ENCODE results near the gene ADGRG1. TPM values are rescaled to one million over a fixed set of nuclear protein-coding genes. Genes with fewer than 3 reads are reported as not detected.
A peak's percentile ranks its signal among the peaks of the same experiment; 100 is the strongest.
"Not testable (repeated sequence)": the region's sequence is repeated elsewhere in the genome, so short reads cannot be mapped to it uniquely, and the experiment has no call there.

ADGRG1 gene
- total RNA-seq, 3 donors from 2014 or later: 3.6 to 11.9 (median 6.7) TPM

DNA sequence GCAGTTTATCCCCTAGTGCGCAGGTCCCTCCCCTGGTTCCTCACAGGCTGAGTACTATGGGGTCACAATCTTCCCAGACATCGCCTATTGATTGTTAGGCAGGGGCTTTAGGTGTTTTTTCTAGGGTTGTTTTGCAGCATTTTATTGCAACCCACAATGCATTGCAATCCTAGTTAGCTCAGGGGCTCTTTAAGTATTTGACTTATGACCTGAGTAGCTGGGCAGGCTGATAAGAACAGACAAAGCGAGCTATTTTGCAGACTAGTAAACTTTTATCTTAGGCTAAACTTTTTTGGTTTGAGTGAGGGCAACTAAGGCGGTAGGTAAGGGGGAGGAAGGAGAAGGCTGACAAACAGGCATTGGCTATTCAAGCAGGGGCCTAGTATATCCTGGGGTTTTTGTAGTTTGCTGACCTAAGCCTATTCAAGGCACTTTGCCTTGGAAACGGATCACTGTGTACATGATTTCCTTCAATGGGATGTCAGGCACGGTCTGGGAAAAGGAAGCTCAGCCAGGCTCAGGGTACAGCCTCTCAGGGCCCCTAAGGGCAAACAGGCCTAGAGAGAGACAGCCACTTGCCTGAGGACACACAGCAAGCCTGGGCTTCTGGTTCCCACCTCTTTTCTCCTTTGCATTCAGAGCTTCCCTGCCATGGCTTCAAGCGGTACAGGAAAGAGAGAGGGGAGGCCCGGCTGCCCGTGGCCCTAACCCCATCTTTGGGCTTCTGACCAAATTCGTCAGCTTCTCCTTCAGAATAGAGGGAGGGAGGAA lies 72.5 kb downstream of the ADGRG1 start:
- Mint-ChIP-seq H3K9me3 (no peaks in the 10 kb centered on the region), H3K4me1 (ENCODE audit: low read depth) (no peaks in the 10 kb centered on the region), H3K36me3 (ENCODE audit: insufficient read depth) (no peaks in the 10 kb centered on the region), H3K27me3 (ENCODE audit: low read depth) (no peaks in the 10 kb centered on the region), H3K4me3 (no peak overlapping the region)
- ATAC-seq (no peak), DNase-seq (no peak)

GRCh38 chr16:57701759-57702371 lies 73.4 kb downstream of the ADGRG1 start:
- ATAC-seq: no peak
- Mint-ChIP-seq H3K4me1 (ENCODE audit: low read depth) (no peaks in the 10 kb centered on the region), H3K4me3 (no peak overlapping the region), H3K9me3 (no peaks in the 10 kb centered on the region), H3K36me3 (ENCODE audit: insufficient read depth) (no peaks in the 10 kb centered on the region), H3K27me3 (ENCODE audit: low read depth) (no peaks in the 10 kb centered on the region)
- DNase-seq: no peak

DNA sequence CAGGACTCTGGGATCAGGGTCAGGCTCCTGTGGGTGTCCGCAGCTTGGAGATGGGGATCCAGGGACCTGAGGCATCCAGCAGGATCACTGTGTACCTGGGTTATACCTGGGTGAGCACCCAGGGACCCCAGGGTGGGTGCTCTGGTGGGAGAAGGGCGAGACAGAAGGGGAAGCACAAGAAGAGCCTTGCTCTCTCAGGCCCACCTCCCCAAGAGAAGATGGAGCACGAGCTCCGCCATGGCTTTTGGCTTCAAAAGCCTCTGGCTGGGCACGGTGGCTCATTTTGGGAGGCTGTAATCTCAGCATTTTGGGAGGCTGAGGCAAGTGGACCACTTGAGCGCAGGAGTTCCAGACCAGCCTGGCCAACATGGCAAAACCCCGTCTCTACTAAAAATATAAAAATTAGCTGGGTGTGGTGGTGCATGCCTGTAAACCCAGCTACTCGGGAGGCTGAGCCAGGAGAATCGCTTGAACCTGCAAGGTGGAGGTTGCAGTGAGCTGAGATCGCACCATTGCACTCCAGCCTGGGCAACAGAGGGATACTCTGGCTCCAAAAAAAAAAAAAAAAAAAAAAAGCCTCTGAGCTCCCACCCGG lies 75.1 kb downstream of the ADGRG1 start:
- H3K4me1 Mint-ChIP-seq (ENCODE audit: low read depth): no peaks in the 10 kb centered on the region

DNA sequence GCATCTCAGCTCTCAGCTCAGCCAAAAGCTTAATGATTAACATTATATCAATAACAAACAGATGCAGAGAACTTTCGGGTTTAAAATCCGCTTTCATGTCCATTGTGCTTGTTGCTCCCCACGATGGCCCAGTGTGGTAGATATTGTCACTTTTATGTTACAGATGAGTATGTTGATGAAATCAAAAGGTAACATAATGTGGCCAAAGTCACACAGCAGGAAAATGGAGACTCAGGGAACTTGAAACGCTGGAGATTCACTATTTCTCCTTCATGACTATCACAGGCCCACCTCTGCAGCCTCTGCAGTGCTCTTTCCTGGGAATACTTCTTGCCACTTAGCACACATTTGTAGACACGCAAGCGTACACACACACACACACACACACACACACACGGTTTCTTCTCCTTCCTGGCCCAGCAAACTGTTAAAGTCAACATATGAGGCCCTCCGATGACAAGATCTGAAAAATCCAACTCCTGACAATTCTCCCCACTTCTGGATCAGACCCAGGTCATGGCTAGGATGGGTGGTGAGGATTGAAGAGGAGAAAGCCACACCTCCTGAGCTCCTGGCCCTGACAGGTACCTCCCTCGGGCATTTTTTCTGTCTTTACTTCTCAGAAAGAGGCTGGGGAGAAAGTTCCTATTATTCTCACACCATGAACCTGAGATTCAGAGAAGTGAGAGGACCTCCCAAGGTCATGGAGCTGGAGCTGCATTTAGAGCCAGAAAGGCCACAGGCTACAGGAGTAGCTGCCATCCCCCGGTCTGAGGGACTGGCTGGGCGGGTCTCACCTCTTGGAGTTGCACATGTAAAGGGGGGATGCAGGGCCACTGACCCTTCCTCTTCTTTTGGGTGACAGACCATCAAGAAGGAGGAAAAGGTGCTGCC lies 75.8 kb downstream of the ADGRG1 start:
- ATAC-seq: no peak
- H3K9me3 Mint-ChIP-seq: no peaks in the 10 kb centered on the region
- no peaks in the 10 kb centered on the region for H3K4me1 Mint-ChIP-seq (ENCODE audit: low read depth)
- peaks cover 4% of the 10 kb centered on the region for H3K27me3 Mint-ChIP-seq (ENCODE audit: low read depth)
- no peaks in the 10 kb centered on the region for H3K36me3 Mint-ChIP-seq (ENCODE audit: insufficient read depth)
- DNase-seq: no peak
- no peak overlapping the region for H3K4me3 Mint-ChIP-seq

More for the DNA sequence above, 75.1 kb downstream of the ADGRG1 start:
- H3K36me3 Mint-ChIP-seq (ENCODE audit: insufficient read depth): no peaks in the 10 kb centered on the region
- H3K27me3 Mint-ChIP-seq (ENCODE audit: low read depth): peaks cover 4% of the 10 kb centered on the region
- DNase-seq: no peak
- no peak overlapping the region for H3K4me3 Mint-ChIP-seq
- H3K9me3 Mint-ChIP-seq: no peaks in the 10 kb centered on the region
- no peak for ATAC-seq

- Mint-ChIP-seq H3K27me3 (ENCODE audit: low read depth) (peaks cover 4% of the 10 kb centered on the region), H3K4me3 (no peak overlapping the region), H3K4me1 (ENCODE audit: low read depth) (no peaks in the 10 kb centered on the region), H3K9me3 (no peaks in the 10 kb centered on the region), H3K36me3 (ENCODE audit: insufficient read depth) (no peaks in the 10 kb centered on the region)
- ATAC-seq: no peak
- no peak for DNase-seq
Measured at GRCh38 chr16:57704905-57705852, 76.7 kb downstream of the ADGRG1 start.

DNA sequence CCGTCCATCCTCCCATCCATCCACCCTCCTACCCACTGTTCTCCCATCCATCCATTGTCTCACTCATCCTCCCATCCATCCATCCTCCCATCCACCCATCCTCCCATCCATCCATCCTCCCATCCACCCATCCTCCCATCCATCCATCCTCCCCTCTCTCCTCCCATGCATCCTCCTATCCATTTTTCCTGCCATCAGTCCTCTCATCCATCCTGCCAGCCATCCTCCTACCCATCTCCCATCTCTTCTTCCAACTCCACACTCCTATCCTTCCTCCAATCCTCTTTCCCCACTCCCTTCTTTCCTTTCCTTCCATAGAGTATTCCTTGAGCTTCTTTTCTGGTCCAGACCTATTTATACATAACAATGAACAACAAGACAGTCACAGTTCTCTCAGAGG lies 78.3 kb downstream of the ADGRG1 start:
- no peak for ATAC-seq
- no peaks in the 10 kb centered on the region for H3K4me1 Mint-ChIP-seq (ENCODE audit: low read depth)
- no peak overlapping the region for H3K4me3 Mint-ChIP-seq
- H3K27me3 Mint-ChIP-seq (ENCODE audit: low read depth): peaks cover 4% of the 10 kb centered on the region
- no peaks in the 10 kb centered on the region for H3K9me3 Mint-ChIP-seq
- DNase-seq: no peak
- H3K36me3 Mint-ChIP-seq (ENCODE audit: insufficient read depth): no peaks in the 10 kb centered on the region

DNA sequence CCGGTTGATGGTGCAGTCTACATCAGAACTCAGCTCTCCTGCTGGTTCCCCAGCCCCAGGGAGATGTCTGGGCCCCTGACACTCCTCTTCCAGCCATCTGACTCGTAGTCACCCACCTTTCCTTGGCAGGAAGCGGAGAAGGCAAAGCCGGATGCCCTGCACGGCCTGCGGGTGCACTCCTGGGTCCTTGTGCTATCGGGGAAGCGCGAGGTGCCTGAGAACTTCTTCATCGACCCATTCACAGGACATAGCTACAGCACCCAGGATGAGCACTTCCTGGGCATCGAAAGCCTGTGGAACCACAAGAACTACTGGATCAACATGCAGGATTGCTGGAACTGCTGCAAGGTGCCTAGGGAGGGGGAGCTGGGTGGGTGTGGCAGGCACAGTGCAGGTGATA lies 78.9 kb downstream of the ADGRG1 start:
- DNase-seq: no peak
- H3K4me1 Mint-ChIP-seq (ENCODE audit: low read depth): no peaks in the 10 kb centered on the region
- H3K36me3 Mint-ChIP-seq (ENCODE audit: insufficient read depth): no peaks in the 10 kb centered on the region
- no peak overlapping the region for H3K4me3 Mint-ChIP-seq
- H3K27me3 Mint-ChIP-seq (ENCODE audit: low read depth): peaks cover 4% of the 10 kb centered on the region
- ATAC-seq: no peak
- H3K9me3 Mint-ChIP-seq: no peaks in the 10 kb centered on the region

- H3K27me3 Mint-ChIP-seq (ENCODE audit: low read depth): peaks cover 11% of the 10 kb centered on the region
- H3K4me3 Mint-ChIP-seq: no peak overlapping the region
- H3K9me3 Mint-ChIP-seq: no peaks in the 10 kb centered on the region
- DNase-seq (no peak), ATAC-seq (peak in 1 of 2 donors; percentile 21)
- H3K36me3 Mint-ChIP-seq (ENCODE audit: insufficient read depth): no peaks in the 10 kb centered on the region
- no peaks in the 10 kb centered on the region for H3K4me1 Mint-ChIP-seq (ENCODE audit: low read depth)
Measured at GRCh38 chr16:57708168-57708567, 79.7 kb downstream of the ADGRG1 start.

DNA sequence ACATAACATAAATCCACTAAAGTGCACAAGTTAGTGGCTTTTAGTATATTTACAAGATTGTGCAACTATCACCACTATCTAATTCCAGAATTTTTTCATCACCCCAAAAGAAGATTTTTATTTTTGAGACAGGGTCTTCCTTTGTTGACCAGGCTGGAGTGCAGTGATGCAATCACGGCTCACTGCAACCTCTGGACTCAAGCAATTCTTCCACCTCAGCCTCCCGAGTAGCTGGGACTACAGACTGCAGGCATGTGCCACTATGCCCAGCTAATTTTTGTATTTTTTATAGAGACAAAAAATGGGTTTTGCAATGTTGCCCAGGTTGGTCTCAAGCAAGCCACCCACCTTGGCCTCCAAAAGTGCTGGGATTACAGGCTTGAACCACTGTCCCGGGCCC lies 81.2 kb downstream of the ADGRG1 start:
- DNase-seq (no peak), ATAC-seq (no peak)
- Mint-ChIP-seq H3K4me3 (no peak overlapping the region), H3K36me3 (ENCODE audit: insufficient read depth) (no peaks in the 10 kb centered on the region), H3K9me3 (no peaks in the 10 kb centered on the region), H3K4me1 (ENCODE audit: low read depth) (no peaks in the 10 kb centered on the region), H3K27me3 (ENCODE audit: low read depth) (peaks cover 16% of the 10 kb centered on the region)

GRCh38 chr16:57711346-57711745 lies 82.9 kb downstream of the ADGRG1 start:
- no peaks in the 10 kb centered on the region for H3K9me3 Mint-ChIP-seq
- no peaks in the 10 kb centered on the region for H3K36me3 Mint-ChIP-seq (ENCODE audit: insufficient read depth)
- ATAC-seq: no peak
- no peak for DNase-seq
- no peaks in the 10 kb centered on the region for H3K4me1 Mint-ChIP-seq (ENCODE audit: low read depth)
- peaks cover 18% of the 10 kb centered on the region for H3K27me3 Mint-ChIP-seq (ENCODE audit: low read depth)
- H3K4me3 Mint-ChIP-seq: no peak overlapping the region

- ATAC-seq: peak in 1 of 2 donors; percentile 30
- Mint-ChIP-seq H3K4me3 (no peak overlapping the region), H3K27me3 (ENCODE audit: low read depth) (peaks cover 18% of the 10 kb centered on the region), H3K36me3 (ENCODE audit: insufficient read depth) (no peaks in the 10 kb centered on the region), H3K9me3 (no peaks in the 10 kb centered on the region), H3K4me1 (ENCODE audit: low read depth) (no peaks in the 10 kb centered on the region)
- no peak for DNase-seq
Measured at GRCh38 chr16:57711993-57712392, 83.6 kb downstream of the ADGRG1 start.

DNA sequence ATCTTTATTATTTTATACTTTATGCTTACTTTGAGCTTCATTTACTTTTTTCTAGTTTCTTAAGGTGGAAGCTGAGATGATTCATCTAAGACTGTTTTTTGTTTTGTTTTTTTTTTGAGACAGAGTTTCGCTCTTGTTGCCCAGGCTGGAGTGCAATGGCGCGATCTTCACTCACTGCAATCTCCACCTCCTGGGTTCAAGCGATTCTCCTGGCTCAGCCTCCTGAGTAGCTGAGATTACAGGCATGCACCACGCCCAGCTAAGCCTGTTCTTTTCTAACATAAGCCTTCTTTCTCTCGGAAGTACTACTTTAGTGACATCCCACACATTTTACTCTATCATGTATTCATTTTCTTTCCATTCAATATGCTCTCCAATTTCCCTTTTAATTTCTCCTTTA lies 84.1 kb downstream of the ADGRG1 start:
- H3K4me3 Mint-ChIP-seq; H3K4me1 Mint-ChIP-seq (ENCODE audit: low read depth); ATAC-seq; H3K9me3 Mint-ChIP-seq; H3K36me3 Mint-ChIP-seq (ENCODE audit: insufficient read depth); DNase-seq: not testable (repeated sequence)
- H3K27me3 Mint-ChIP-seq (ENCODE audit: low read depth): peaks cover 18% of the 10 kb centered on the region

DNA sequence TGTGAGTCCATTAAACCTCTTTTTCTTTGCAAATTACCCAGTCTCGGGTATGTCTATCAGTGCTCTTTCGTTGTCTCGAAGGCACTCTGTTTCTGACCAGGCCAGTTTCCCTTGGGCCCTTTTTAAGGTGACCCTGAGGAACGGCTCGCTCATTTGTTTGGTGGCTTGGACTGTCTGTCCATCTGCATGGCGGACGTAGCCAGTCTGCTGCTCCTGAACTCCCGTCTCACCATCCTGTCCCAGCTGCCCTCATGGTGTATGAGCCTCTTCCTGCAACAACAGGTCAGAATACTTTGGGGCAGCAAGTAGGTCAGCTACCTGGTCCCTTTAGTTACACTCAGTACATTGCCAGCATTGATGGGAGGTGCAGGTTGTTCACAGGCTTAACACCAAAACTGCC lies 85.2 kb downstream of the ADGRG1 start:
- DNase-seq (no peak), ATAC-seq (no peak)
- no peak overlapping the region for H3K4me3 Mint-ChIP-seq
- no peaks in the 10 kb centered on the region for H3K4me1 Mint-ChIP-seq (ENCODE audit: low read depth)
- peaks cover 16% of the 10 kb centered on the region for H3K27me3 Mint-ChIP-seq (ENCODE audit: low read depth)
- no peaks in the 10 kb centered on the region for H3K36me3 Mint-ChIP-seq (ENCODE audit: insufficient read depth)
- H3K9me3 Mint-ChIP-seq: no peaks in the 10 kb centered on the region

All from activated T-cell treated with anti-CD3 and anti-CD28 coated beads, Interleukin-2, amount 50 U/mL, for 4 hours (primary cell).